Natural killer cell (primary cell): Measurements from ENCODE around the gene IBA57. TPM values are rescaled to one million over a fixed set of nuclear protein-coding genes. Genes with fewer than 3 reads are reported as not detected.
A peak's percentile ranks its signal among the peaks of the same experiment; 100 is the strongest.
"Not testable (repeated sequence)": the region's sequence is repeated elsewhere in the genome, so short reads cannot be mapped to it uniquely, and the experiment has no call there.

ENCODE experiments used
- ATAC-seq, 3 donors: fragments of 150-1000 bp in 2 of 3; fragments of 200-7000 bp in 1 of 3; cut with Tn5 transposase; 1 replicate in 1 of 3; 2 replicates in 2 of 3; pipeline ENCODE4 v1.10.0; 2021; ENCODE audit warnings: mild to moderate bottlenecking in 2 of 3, moderate library complexity in 2 of 3
- DNase-seq, 2 donors: peaks; one replicate each; pipeline versions ENCODE4 v3.0.0 to v3.0.0-alpha.2; 2013 to 2021; ENCODE audit warnings: mixed read lengths in 1 of 2
- H3K27ac ChIP-seq: one replicate; pipeline ENCODE4 v1.5.1; 2013; ENCODE audit warnings: mild to moderate bottlenecking, low read length
- H3K27me3 ChIP-seq: one replicate; pipeline ENCODE4 v1.6.1; 2013; ENCODE audit warnings: low read length; ENCODE audit not compliant: control insufficient read depth, insufficient read depth
- H3K36me3 ChIP-seq: one replicate; pipeline ENCODE4 v1.6.1; 2013; ENCODE audit warnings: low read length; ENCODE audit not compliant: control insufficient read depth, insufficient read depth
- H3K4me1 ChIP-seq: one replicate; pipeline ENCODE4 v1.6.1; 2013; ENCODE audit warnings: low read length; ENCODE audit not compliant: control insufficient read depth, insufficient read depth
- H3K4me3 ChIP-seq: one replicate; pipeline ENCODE4 v1.5.1; 2013; ENCODE audit warnings: low read length
- H3K9me3 ChIP-seq: one replicate; pipeline ENCODE4 v1.6.1; 2013; ENCODE audit warnings: low read length; ENCODE audit not compliant: control insufficient read depth, insufficient read depth
- H3K27ac Mint-ChIP-seq, 2 donors: one replicate each; pipeline ENCODE4 v1.8.0; 2022; ENCODE audit warnings: mild to moderate bottlenecking in 2 of 2, mixed read lengths in 2 of 2, moderate library complexity in 1 of 2
- H3K27me3 Mint-ChIP-seq, 2 donors: one replicate each; pipeline ENCODE4 v1.8.0; 2022; ENCODE audit warnings: low read depth in 2 of 2, mixed read lengths in 2 of 2
- H3K36me3 Mint-ChIP-seq: one replicate; pipeline ENCODE4 v1.8.0; 2022; ENCODE audit warnings: mixed read lengths
- H3K4me1 Mint-ChIP-seq, 2 donors: one replicate each; pipeline ENCODE4 v1.8.0; 2022; ENCODE audit warnings: mixed read lengths in 2 of 2
- H3K4me3 Mint-ChIP-seq: one replicate; pipeline ENCODE4 v1.8.0; 2022; ENCODE audit warnings: mild to moderate bottlenecking, moderate library complexity, mixed read lengths
- H3K9me3 Mint-ChIP-seq, 2 donors: one replicate each; pipeline ENCODE4 v1.8.0; 2022; ENCODE audit warnings: mixed read lengths in 2 of 2
- WGBS: methylation state at CpG from one replicate; pipeline ENCODE4 v1.1.7; 2013; ENCODE audit warnings: missing lambda C conversion rate; ENCODE audit not compliant: insufficient coverage; 5-methylcytosine and 5-hydroxymethylcytosine counted together
- intact Hi-C: fragments of 100-400 bp; cut with micrococcal nuclease; formaldehyde crosslinking; loops from one replicate; pipeline ENCODE4 v1.14.2; 2022
- total RNA-seq, 4 donors: library from RNA; stranded (reverse); fragments of 120-200 nt in 1 of 4; gene quantifications; one replicate each; pipeline versions ENCODE4 v1.2.3 to v1.2.4, GENCODE V29; 2013 to 2022
- TF ChIP-seq, protein P1 (sequence below): fragments of 200-600 bp; IDR thresholded peaks from one replicate; pipeline ENCODE4 v1.8.0; 2022; ENCODE audit warnings: antibody characterized with exemption

The IBA57 gene
- total RNA-seq, 3 donors from 2014 or later (not counting 1 experiment from before 2014, with no cell fraction given) = 13.3 to 14.1 (median 13.8) TPM

DNA sequence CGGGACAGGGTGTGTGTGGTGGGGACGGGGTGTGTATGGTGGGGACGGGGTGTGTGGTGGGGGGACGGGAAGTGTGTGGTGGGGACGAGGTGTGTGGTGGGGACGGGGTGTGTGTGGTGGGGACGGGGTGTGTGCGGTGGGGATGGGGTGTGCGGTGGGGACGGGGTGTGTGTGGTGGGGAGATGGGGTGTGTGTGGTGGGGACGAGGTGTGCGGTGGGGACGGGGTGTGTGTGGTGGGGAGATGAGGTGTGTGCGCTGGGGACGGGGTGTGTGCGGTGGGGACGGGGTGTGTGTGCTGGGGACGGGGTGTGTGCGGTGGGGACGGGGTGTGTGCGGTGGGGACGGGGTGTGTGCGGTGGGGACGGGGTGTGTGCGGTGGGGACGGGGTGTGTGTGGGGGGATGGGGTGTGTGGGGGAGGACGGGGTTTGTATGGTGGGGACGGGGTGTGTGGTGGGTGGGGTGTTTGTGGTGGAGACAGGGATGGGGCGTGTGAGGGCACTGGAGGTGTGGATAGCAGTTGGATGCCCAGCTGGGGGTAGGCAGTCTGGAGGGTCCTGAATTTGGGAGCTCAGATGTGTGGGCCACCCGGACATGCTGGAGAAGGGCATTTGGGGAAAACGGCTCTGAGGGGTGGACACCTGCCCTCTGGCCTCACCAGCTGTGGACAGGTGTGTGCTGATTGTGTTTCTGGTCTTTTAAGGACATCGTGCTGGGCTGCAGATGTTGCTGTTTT lies 16.9 kb downstream of the IBA57 start:
- Mint-ChIP-seq H3K36me3 (no peaks in the 10 kb centered on the region), H3K4me1 (peaks cover 31 to 37% of the 10 kb centered on the region in 2 donors), H3K4me3 (no peak overlapping the region), H3K27me3 (no peaks in the 10 kb centered on the region), H3K27ac (peak overlapping the region; percentile 72 to 77), H3K9me3 (no peaks in the 10 kb centered on the region)
- Histone ChIP-seq H3K4me3 (no peak overlapping the region), H3K36me3 (no peaks in the 10 kb centered on the region), H3K27me3 (no peaks in the 10 kb centered on the region), H3K4me1 (peaks cover 38% of the 10 kb centered on the region), H3K9me3 (no peaks in the 10 kb centered on the region), H3K27ac (no peak overlapping the region)
- intact Hi-C loops = no loop called here
- ATAC-seq = peak in 2 of 3 donors; percentile 30 to 34
- 46% methylated on average over 28 of the region's 32 CpGs for WGBS
- DNase-seq = no peak
- TF ChIP-seq, protein P1, sequence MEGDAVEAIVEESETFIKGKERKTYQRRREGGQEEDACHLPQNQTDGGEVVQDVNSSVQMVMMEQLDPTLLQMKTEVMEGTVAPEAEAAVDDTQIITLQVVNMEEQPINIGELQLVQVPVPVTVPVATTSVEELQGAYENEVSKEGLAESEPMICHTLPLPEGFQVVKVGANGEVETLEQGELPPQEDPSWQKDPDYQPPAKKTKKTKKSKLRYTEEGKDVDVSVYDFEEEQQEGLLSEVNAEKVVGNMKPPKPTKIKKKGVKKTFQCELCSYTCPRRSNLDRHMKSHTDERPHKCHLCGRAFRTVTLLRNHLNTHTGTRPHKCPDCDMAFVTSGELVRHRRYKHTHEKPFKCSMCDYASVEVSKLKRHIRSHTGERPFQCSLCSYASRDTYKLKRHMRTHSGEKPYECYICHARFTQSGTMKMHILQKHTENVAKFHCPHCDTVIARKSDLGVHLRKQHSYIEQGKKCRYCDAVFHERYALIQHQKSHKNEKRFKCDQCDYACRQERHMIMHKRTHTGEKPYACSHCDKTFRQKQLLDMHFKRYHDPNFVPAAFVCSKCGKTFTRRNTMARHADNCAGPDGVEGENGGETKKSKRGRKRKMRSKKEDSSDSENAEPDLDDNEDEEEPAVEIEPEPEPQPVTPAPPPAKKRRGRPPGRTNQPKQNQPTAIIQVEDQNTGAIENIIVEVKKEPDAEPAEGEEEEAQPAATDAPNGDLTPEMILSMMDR = no peak

DNA sequence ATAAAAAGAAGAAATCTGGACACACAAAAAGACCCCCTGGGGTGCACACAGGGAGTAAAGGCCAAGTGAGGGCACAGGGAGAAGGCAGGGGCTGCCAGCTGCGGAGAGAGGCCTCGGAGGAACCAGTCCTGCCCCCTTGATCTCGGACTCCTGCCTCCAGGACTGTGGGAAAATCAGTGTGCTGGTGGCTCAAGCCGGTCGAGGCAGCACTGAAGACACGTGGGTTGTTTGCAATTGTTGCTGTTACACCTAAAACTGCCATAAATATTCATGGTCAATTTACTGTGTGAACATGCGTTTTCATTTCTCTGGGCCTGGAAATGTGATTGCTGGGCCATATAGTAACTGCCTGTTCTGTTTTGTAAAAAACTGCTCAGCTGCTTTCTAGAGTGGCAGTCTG lies 18.5 kb downstream of the IBA57 start:
- ATAC-seq (no peak), DNase-seq (no peak)
- H3K36me3 ChIP-seq = no peaks in the 10 kb centered on the region
- no peak overlapping the region for H3K27ac ChIP-seq
- H3K4me1 Mint-ChIP-seq = peaks cover 23 to 31% of the 10 kb centered on the region in 2 donors
- WGBS = 94% methylated on average over 7 of the region's 7 CpGs
- peaks cover 26% of the 10 kb centered on the region for H3K4me1 ChIP-seq
- no peaks in the 10 kb centered on the region for H3K9me3 ChIP-seq
- H3K27ac Mint-ChIP-seq = no peak overlapping the region
- H3K4me3 Mint-ChIP-seq = no peak overlapping the region
- TF ChIP-seq, protein P1 = no peak
- no peaks in the 10 kb centered on the region for H3K36me3 Mint-ChIP-seq
- no peaks in the 10 kb centered on the region for H3K9me3 Mint-ChIP-seq
- intact Hi-C loops = no loop called here
- no peaks in the 10 kb centered on the region for H3K27me3 Mint-ChIP-seq
- H3K27me3 ChIP-seq = no peaks in the 10 kb centered on the region
- H3K4me3 ChIP-seq = no peak overlapping the region

DNA sequence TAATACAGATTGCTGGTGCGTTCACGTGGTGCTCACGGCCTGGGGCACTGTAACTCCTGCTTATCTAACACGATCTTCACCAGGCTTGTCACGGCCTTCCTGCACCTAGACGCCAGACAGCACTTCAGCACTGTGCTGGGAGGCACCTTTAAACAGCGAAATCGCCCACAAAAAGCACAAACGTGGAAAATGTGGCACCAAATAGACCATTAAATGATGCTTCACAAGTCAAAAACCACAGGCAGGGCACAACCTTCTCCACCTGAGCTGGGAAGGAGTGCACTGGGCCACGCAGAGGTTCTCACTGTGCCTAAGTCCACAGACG lies 20.0 kb downstream of the IBA57 start:
- H3K4me1 Mint-ChIP-seq = peaks cover 23 to 31% of the 10 kb centered on the region in 2 donors
- no peaks in the 10 kb centered on the region for H3K36me3 Mint-ChIP-seq
- TF ChIP-seq, protein P1 = no peak
- H3K27ac Mint-ChIP-seq = peak overlapping the region in 1 of 2 donors; percentile 70
- H3K4me3 ChIP-seq = no peak overlapping the region
- no peak overlapping the region for H3K4me3 Mint-ChIP-seq
- no peaks in the 10 kb centered on the region for H3K36me3 ChIP-seq
- H3K9me3 ChIP-seq = no peaks in the 10 kb centered on the region
- 27% methylated on average over 11 of the region's 11 CpGs for WGBS
- no peak overlapping the region for H3K27ac ChIP-seq
- intact Hi-C loops = no loop called here
- peaks cover 26% of the 10 kb centered on the region for H3K4me1 ChIP-seq
- DNase-seq = peak in 1 of 2 donors; percentile 84
- H3K27me3 ChIP-seq = no peaks in the 10 kb centered on the region
- H3K9me3 Mint-ChIP-seq = no peaks in the 10 kb centered on the region
- H3K27me3 Mint-ChIP-seq = no peaks in the 10 kb centered on the region
- ATAC-seq = peak; percentile 73 to 81 (median 75)

DNA sequence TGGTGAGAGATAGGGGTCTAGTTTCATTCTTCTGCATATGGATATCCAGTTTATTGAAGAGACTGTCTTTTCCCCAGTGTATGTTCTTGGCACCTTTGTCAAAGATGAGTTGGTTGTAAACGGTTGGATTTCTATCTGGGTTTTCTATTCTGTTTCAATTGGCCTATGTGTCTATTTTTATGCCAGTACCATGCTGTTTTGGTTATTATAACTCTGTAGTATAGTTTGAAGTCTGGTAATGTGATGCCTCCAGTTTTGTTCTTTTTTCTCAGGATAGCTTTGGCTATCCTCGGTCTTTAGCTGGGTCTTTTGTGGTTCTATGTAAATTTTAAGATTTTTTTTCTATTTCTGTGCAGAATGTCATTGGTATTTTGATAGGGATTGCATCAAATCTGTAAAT lies 22.6 kb downstream of the IBA57 start:
- H3K27me3 ChIP-seq, H3K27ac ChIP-seq, H3K4me3 Mint-ChIP-seq, H3K9me3 ChIP-seq, H3K4me3 ChIP-seq, H3K36me3 ChIP-seq, H3K27ac Mint-ChIP-seq, H3K36me3 Mint-ChIP-seq, H3K27me3 Mint-ChIP-seq, ATAC-seq, H3K9me3 Mint-ChIP-seq, DNase-seq, intact Hi-C loops: not testable (repeated sequence)
- peaks cover 14% of the 10 kb centered on the region for H3K4me1 ChIP-seq
- peaks cover 15 to 22% of the 10 kb centered on the region in 2 donors for H3K4me1 Mint-ChIP-seq
- WGBS = 88% methylated on average over 2 of the region's 2 CpGs
